Prostate gland (tissue), 2 donors: ENCODE data around the gene RAPSN.

ENCODE experiments used
- CTCF ChIP-seq, 4 experiments: fragments of 200-600 bp in 2 of 4; fragments of 450-650 bp in 2 of 4; sonication (generic) in 2 of 4; IDR thresholded peaks; 1 replicate in 3 of 4; 2 replicates in 1 of 4; pipeline ENCODE4 v1.5.1; 2016 to 2019; ENCODE audit warnings: antibody characterized with exemption in 4 of 4, mild to moderate bottlenecking in 2 of 4, moderate library complexity in 2 of 4
- POLR2A ChIP-seq: fragments of 450-650 bp; IDR thresholded peaks from one replicate; pipeline ENCODE4 v1.6.1; 2016; ENCODE audit warnings: antibody characterized with exemption, mild to moderate bottlenecking

- TF ChIP-seq CTCF (IDR thresholded peaks at IDR 0.05), result no peak
- TF ChIP-seq POLR2A, result no peak
Observed at GRCh38 chr11:47398011-47398410, 50.9 kb downstream of the RAPSN start.
